Fibroblast of pulmonary artery (primary cell): Measurements from ENCODE around the gene DUS2.

Experiments
- DNase-seq: peaks from one replicate; pipeline ENCODE4 v3.0.0-alpha.2; 2010; ENCODE audit warnings: low read depth
- H3K4me3 ChIP-seq: replicated peaks from 2 replicates; pipeline ENCODE4 v1.5.1; 2011; ENCODE audit warnings: low read depth, mild to moderate bottlenecking, control low read depth, low read length, moderate library complexity
- TF ChIP-seq, protein P1 (sequence below): IDR thresholded peaks from 2 replicates; pipeline ENCODE4 v1.5.1; 2011; ENCODE audit warnings: mild to moderate bottlenecking, control low read depth, low read length, inconsistent platforms; ENCODE audit errors: missing control alignments

The DUS2 gene

DNA sequence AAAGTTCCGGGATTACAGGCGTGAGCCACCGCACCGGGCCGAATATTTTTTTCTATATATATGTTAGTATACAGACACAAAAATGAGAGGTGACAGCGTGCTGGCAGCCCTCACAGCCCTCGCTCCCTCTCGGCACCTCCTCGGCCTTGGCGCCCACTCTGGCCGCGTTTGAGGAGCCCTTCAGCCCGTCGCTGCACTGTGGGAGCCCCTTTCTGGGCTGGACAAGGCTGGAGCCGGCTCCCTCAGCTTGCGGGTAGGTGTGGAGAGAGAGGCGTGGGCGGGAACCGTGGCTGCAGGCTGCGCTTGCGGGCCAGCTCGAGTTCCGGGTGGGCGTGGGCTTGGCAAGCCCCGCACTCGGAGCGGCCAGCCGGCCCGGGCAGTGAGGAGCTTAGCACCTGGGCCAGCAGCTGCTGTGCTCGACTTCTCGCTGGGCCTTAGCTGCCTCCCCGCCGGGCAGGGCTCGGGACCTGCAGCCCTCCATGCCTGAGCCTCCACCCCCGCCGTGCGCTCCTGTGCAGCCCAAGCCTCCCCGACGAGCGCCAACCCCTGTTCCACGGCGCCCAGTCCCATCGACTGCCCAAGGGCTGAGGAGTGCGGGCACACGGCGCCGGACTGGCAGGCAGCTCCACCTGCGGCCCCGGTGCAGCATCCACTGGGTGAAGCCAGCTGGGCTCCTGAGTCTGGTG is 40.9 kb upstream of the DUS2 start:
- no peak for DNase-seq
- TF ChIP-seq, protein P1, sequence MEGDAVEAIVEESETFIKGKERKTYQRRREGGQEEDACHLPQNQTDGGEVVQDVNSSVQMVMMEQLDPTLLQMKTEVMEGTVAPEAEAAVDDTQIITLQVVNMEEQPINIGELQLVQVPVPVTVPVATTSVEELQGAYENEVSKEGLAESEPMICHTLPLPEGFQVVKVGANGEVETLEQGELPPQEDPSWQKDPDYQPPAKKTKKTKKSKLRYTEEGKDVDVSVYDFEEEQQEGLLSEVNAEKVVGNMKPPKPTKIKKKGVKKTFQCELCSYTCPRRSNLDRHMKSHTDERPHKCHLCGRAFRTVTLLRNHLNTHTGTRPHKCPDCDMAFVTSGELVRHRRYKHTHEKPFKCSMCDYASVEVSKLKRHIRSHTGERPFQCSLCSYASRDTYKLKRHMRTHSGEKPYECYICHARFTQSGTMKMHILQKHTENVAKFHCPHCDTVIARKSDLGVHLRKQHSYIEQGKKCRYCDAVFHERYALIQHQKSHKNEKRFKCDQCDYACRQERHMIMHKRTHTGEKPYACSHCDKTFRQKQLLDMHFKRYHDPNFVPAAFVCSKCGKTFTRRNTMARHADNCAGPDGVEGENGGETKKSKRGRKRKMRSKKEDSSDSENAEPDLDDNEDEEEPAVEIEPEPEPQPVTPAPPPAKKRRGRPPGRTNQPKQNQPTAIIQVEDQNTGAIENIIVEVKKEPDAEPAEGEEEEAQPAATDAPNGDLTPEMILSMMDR, result no peak
- H3K4me3 ChIP-seq, result no peak overlapping the region

DNA sequence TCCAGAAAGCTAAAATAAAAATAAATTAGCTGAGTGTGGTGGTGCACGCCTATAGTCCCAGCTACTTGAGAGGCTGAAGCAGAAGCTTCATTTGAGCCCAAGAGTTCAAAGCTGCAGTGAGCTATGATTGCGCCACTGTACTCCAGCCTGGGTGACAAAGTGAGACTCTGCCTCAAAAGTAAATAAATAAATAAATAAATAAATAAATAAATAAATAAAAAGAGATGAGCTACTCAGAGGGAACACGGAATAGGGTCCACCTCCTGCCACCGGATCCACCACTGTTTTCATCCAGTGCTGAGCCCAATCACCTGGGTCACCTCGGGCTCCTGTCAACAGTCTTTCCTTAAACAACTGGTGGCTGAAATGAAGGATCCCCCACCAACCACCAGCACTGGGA is 36.1 kb upstream of the DUS2 start:
- TF ChIP-seq, protein P1, result no peak
- H3K4me3 ChIP-seq, result no peak overlapping the region
- no peak for DNase-seq

DNA sequence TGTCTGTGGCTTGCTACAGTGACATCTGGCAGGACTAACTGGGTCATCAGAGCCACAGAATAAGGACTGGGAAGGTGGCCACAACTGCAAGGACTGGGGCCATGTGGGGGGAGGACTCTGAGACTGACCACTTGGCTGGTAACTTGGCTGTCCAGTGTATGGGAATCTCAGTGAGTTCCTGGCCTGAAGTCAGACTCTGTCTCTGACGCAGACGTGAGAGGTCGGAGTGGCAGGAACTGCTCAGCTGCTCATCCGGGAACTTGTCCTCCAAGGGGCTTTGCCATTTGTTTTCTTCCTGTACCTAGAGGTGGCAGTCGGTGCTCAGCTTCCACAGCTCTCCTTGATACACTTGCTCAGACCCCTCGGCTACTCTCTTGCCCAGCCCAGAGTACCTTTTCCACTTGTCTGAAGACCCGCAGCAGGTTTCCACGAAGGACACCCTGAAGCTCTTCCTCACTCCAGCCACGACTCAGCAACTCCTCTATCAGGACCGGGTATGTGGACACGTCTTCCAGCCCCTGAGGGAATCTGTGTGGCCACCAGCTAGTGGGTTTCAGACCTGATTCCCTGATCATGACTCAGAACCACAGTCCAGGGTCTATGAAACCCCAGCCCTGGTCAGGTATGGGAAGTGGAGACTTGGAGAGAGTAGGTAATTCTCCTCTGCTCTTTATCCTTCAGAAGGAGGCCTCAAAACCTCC is 35.5 kb upstream of the DUS2 start:
- TF ChIP-seq, protein P1, result no peak
- no peak overlapping the region for H3K4me3 ChIP-seq
- no peak for DNase-seq

DNA sequence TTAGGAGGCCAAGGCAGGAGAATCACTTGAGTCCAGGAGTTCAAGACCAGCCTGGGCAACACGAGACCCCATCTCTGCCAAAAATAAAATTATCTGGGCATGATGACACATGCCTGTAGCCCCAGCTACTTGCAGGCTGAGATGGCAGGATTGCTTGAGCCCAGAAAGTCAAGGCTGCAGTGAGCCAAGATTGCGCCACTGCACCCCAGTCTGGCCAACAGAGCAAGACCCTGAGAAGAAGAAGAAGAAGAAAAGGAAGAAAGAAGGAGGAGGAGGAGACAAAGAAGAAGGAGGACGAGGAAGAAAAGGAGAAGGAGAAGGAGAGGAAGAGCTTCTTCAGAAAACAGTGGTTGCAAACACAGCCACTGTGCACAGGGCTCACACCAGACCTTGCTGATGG is 34.4 kb upstream of the DUS2 start:
- TF ChIP-seq, protein P1, result no peak
- DNase-seq, result no peak
- H3K4me3 ChIP-seq, result no peak overlapping the region

DNA sequence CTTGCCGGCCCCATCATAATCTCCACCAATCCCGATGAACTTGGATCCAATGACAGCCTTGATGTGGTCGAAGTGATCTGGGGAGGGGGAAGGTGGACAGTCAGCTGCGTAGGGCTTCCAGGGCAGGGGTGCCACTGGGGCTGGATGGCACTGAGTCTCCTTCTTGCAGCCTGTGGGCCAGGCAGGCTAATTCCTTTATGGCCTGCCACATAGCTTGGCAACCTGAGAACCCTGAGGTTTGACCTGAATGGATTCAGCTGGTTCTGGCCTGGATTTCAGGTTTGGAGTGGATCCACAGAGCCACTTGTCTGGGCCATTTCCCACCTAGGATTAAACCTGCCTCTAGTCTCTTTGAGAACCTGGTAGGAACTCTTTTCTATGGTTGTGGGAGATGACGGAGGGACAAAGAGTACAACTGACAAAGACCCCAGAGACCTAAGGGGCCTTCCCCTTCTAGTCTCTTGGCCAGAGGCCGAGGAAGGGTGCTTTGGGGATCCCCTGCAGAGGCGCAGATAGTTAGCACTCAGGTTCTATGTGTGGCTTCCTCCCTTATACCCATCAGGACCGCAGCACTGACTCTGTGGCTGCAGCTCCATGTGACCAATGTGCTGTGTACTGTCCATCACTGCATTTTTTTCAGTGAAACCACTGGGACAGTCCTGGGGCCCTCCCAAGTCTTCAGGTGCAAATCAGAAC is 33.6 kb upstream of the DUS2 start:
- TF ChIP-seq, protein P1, result no peak

DNA sequence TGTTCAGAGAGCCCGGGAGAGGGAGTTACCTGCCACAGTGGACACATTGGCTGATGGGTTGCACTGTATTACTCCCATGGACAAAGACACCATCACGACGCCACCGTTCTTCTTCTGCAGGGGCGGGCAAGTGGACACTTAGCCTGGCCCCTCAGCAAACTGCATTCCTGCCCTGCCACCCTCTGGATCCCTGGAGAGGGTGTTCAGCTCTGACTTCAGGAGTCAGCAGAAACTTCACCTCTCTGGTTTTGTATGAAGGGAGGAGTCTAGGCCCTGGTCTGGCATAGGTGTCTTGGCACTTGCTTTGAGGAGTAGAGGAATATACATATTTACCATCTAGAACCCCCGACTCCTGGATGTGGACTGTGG is 33.1 kb upstream of the DUS2 start:
- no peak for DNase-seq
- TF ChIP-seq, protein P1, result no peak
- H3K4me3 ChIP-seq, result no peak overlapping the region

More for the DNA sequence above, 33.6 kb upstream of the DUS2 start:
- no peak for DNase-seq
- H3K4me3 ChIP-seq, result no peak overlapping the region
